Mammary epithelial cell (primary cell): ENCODE results near the gene LARGE1.

Experiments used
- EZH2 ChIP-seq: IDR thresholded peaks from 2 replicates; pipeline ENCODE4 v1.6.1; 2012; ENCODE audit warnings: low read length, inconsistent platforms, borderline replicate concordance
- TF ChIP-seq, protein P1 (sequence below), 2 donors: IDR thresholded peaks in 1 of 2; conservative IDR thresholded peaks in 1 of 2; 2 replicates each; pipeline ENCODE4 v1.5.1; 2011 to 2012; ENCODE audit warnings: inconsistent platforms in 2 of 2, low read length in 2 of 2, mild to moderate bottlenecking in 2 of 2, control low read depth in 1 of 2, low read depth in 1 of 2; ENCODE audit not compliant: insufficient read depth in 1 of 2; ENCODE audit errors: extremely low read depth in 1 of 2

GRCh38 chr22:33591946-33592345 lies 328.3 kb downstream of the LARGE1 start:
- TF ChIP-seq, protein P1, sequence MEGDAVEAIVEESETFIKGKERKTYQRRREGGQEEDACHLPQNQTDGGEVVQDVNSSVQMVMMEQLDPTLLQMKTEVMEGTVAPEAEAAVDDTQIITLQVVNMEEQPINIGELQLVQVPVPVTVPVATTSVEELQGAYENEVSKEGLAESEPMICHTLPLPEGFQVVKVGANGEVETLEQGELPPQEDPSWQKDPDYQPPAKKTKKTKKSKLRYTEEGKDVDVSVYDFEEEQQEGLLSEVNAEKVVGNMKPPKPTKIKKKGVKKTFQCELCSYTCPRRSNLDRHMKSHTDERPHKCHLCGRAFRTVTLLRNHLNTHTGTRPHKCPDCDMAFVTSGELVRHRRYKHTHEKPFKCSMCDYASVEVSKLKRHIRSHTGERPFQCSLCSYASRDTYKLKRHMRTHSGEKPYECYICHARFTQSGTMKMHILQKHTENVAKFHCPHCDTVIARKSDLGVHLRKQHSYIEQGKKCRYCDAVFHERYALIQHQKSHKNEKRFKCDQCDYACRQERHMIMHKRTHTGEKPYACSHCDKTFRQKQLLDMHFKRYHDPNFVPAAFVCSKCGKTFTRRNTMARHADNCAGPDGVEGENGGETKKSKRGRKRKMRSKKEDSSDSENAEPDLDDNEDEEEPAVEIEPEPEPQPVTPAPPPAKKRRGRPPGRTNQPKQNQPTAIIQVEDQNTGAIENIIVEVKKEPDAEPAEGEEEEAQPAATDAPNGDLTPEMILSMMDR (conservative IDR thresholded peaks at IDR 0.05 in 1 of 2, IDR thresholded peaks at IDR 0.05 in 1 of 2; ENCODE audit: extremely low read depth in 1 of 2, insufficient read depth in 1 of 2, low read depth in 1 of 2, low read length in 2 of 2): no peak
- TF ChIP-seq EZH2: no peak
